HK-2 (cell line): ENCODE measurements around the gene USP10.

ENCODE experiments used
- DNase-seq: peaks from one replicate; pipeline ENCODE4 v3.0.0-alpha.2; 2018; ENCODE audit not compliant: unreplicated experiment

Gene USP10, protein sequence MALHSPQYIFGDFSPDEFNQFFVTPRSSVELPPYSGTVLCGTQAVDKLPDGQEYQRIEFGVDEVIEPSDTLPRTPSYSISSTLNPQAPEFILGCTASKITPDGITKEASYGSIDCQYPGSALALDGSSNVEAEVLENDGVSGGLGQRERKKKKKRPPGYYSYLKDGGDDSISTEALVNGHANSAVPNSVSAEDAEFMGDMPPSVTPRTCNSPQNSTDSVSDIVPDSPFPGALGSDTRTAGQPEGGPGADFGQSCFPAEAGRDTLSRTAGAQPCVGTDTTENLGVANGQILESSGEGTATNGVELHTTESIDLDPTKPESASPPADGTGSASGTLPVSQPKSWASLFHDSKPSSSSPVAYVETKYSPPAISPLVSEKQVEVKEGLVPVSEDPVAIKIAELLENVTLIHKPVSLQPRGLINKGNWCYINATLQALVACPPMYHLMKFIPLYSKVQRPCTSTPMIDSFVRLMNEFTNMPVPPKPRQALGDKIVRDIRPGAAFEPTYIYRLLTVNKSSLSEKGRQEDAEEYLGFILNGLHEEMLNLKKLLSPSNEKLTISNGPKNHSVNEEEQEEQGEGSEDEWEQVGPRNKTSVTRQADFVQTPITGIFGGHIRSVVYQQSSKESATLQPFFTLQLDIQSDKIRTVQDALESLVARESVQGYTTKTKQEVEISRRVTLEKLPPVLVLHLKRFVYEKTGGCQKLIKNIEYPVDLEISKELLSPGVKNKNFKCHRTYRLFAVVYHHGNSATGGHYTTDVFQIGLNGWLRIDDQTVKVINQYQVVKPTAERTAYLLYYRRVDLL

GRCh38 chr16:84699712-84700445 lies at the start of gene USP10:
TSS of gene USP10 (plus strand) at chr16:84700000. CDS start at chr16:84700091, 91 bp downstream.
- DNase-seq: peak; percentile 84

- DNase-seq: peak; percentile 37
Observed at GRCh38 chr16:84650062-84650991, 49.5 kb upstream of the USP10 start.

DNA sequence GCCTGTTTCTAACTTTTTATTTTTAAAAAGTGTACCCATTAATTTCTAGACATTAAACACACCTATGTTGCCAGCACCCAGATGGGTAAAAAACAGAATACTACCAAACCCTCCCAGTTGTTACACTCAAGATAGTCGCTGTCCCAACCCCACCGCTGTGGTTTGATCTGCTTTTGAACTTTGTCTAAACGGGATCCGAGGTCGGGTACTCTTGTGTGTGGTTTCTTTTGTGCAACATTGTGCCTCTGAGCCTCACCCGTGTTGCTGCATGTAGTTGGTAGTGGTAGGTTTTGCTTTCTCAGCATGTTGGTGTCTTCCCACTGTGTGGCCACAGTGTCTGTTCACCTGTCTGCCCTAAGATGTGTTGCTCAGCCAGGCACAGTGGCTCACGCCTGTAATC lies 47.2 kb upstream of the USP10 start:
- no peak for DNase-seq

DNA sequence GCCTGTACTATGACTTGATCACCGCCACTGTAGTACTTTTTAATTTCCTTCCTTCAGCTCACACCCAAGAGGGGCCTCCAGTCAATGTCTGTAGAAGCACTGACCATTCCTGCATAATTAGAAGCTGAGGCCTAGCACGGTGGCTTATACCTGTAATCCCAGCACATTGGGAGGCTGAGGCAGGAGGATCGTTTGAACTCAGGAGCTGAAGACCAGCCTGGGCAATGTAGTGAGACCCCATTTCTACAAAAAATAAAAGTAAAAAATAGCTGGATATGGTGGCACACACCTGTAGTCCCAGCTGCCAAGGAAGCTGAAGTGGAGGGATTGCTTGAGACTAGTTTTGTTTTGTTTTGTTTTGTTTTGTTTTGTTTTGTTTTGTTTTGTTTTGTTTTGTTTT lies 45.6 kb upstream of the USP10 start:
- no peak for DNase-seq

DNA sequence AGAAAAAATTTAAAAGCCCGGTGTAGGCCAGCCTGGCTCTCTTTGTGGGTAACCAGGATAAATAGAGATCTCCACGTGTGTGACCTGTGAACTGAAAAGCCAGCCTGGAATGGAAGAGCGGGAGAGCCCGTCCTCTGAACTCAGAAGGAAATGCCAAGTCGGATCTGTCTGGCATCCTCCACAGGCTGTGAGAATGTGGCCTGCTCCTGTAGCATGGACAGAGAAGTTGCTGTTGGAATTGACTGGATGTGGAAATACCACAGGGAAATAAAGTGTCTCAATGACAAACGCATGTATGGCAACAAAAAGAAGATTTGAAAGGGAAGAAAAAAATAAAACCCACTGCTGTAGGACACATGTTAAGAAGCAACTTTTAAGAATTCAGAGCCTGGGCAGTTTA lies 44.8 kb upstream of the USP10 start:
- DNase-seq: no peak

GRCh38 chr16:84656649-84657048 lies 43.2 kb upstream of the USP10 start:
- no peak for DNase-seq

DNA sequence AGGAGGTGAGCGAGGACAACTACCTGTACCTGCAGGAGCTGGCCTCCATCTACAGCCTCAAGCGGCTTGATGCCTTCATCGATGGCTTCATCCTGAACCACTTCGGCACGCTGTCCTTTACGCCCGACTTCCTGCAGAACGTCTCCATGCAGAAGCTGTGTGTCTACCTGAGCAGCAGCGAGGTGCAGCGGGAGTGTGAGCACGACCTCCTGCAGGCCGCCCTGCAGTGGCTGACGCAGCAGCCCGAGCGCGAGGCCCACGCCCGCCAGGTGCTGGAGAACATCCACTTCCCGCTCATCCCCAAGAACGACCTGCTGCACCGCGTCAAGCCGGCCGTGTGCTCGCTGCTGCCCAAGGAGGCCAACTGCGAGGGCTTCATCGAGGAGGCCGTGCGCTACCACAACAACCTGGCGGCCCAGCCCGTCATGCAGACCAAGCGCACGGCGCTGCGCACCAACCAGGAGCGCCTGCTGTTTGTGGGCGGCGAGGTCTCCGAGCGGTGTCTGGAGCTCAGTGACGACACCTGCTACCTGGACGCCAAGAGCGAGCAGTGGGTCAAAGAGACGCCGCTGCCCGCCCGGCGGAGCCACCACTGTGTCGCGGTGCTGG lies 42.5 kb upstream of the USP10 start:
- no peak for DNase-seq

DNA sequence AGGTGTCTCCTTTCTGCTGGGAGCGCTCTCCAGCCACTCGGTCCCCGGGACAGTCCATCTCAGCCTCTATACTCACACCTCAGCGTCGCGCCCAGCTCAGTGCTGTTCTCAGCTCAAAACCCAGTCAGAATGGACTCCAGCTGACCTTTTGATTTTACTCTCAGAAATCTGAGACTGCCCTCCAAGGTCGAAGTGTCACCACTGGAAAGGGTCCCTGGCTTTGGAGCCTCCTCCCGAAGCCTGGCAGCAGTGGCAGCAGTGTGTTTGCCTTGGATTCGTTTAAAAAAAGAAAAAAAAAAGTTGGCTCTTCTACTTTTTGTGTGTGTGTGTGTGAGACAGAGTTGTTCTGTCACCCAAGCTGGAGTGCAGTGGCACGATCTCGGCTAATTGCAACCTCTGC lies 41.1 kb upstream of the USP10 start:
- DNase-seq: no peak

DNA sequence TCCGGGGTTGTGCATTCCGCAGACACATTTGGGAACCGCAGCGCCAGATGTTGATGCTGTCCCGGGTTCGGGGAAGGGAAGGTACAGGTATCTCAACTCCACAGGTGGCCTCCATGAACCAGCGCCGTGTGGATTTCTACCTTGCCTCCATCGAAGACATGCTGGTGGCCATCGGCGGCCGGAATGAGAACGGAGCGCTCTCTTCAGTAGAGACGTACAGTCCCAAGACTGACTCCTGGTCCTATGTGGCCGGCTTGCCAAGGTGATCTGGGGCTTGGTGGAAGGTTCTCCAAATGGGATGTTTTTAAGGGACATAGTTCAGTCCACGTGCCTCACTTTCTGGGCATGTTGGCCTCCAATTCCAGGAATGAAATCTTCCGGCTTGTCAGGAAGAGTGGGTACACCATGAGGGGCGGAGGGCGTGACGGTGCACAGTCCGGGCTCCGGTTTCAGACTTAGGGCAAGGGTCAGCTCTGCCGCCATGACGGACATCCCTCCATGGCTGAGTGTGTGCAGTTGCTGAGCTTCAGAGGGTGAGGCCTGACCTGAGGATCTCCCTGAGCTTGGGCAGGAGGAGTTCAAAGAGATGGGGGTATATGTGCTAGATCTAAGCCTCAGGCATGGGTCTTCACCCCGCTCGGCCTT lies 40.0 kb upstream of the USP10 start:
- DNase-seq: no peak

GRCh38 chr16:84660973-84661372 lies 38.8 kb upstream of the USP10 start:
- DNase-seq: no peak

DNA sequence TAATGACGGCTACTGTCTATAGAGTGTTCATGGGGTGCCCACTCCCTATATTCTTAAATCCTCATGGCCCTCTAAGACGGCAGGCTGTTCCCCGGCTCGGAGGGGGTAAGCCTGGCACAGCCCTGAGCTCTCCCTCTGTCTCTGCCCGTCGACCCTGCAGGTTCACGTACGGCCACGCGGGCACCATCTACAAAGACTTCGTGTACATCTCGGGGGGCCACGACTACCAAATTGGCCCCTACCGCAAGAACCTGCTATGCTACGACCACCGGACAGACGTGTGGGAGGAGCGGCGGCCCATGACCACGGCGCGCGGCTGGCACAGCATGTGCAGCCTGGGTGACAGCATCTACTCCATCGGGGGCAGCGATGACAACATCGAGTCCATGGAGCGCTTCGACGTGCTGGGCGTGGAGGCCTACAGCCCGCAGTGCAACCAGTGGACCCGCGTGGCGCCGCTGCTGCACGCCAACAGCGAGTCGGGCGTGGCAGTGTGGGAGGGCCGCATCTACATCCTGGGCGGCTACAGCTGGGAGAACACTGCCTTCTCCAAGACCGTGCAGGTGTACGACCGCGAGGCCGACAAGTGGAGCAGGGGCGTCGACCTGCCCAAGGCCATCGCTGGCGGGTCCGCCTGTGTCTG lies 38.3 kb upstream of the USP10 start:
- DNase-seq: no peak

DNA sequence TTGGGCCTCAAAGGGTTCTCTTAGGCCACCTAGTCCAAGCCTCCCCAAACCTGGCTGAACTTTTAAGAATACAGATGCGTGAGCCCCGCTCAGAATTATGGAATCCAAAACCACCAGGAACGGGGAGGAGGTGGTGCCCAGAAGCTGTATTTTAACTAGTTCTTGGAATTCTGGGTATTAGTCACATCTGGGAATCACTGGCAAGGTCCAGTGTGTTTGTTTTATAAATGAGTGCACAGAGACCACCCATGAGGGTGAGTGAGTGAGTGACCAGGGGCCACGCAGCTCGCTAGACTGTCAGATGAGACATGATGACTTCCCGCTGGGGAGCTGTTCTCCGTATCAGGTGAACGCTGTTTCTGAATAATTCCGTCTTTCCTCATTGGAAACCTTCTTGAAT lies 37.3 kb upstream of the USP10 start:
- DNase-seq: no peak

DNA sequence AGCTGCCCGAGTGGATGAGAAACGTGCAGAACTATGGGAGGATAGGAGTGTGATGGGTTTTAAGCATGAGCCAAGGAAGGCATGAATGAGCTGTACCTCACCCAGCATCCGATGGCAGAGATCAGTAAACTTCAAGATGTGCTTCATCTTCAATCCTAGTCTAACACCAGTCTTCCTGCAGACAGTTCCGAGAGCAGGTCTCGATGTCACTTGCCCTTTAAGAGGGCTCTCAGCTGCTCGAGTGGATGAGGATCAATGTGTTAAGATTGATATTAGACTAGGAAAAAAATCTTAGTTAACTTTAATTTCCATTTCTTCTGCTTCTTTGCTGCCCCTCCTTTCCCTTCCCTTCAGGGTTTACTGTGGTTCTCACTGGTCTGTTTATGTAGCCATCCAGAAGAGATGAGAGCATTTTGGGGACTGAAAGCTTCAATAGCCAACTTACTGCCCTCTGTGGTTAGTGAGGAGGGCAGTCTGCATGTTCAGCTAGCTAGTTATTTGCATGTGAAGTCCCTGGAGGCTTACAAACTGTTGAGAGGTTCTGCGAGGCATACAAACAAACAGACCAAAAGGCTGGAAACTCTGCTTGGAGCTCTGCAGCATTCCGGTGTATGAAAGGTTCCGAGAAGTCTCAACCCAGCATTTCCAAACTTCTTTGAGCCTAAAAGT lies 36.2 kb upstream of the USP10 start:
- no peak for DNase-seq

DNA sequence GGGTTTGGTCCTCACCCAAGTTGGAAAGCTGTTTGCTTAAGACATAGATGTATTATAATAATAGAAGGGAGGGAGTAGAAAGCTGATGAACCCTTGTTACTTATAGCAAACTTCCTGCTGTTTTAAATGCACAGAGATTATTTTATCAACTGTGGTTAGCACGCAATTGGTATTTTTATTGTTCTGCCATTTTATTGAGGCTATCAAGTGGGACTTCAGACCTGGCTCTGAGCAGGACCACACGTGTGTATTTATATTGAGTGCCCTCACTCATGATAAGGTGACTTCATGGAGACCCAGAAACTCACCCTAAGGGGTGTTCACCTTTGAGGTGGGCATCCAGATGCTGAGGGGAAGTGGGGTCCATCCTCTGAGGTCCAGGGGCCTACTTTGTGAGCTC lies 34.4 kb upstream of the USP10 start:
- no peak for DNase-seq

- no peak for DNase-seq
Observed at GRCh38 chr16:84665843-84666242, 34.0 kb upstream of the USP10 start.

DNA sequence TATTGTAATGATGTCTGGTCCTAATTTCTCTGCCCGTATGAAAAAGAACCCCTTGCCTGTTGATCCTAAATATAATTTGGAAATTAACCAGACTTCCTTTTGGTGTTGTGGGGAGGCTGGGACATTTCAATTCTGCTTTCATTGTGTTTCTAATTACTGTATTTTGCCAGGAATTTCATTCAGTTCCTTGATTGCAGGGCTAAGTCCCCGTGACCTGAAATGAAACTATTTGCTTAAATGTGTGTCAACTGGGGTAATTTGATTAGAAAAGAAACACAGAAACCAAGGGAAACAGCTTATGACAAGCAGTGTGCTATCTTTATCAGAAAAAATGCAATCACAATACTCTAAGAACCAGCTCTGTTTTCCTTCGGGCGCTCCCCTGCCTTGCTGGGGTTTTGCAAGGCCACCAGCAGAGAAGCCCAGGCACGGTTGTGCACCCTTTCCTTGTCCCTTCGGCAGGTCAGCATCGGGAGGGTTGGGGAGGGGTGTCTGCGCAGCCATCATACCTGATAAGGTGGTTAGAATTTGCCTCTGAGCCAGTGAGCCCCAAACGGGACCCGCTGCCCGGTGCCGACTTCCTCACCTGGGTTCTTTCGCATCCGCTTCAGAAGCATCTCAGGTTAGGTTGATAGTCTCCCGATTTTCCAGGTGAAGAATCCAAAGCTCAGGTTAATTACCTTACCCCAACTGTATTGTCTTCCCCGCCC lies 32.0 kb upstream of the USP10 start:
- no peak for DNase-seq

GRCh38 chr16:84670063-84670462 lies 29.7 kb upstream of the USP10 start:
- DNase-seq: no peak

DNA sequence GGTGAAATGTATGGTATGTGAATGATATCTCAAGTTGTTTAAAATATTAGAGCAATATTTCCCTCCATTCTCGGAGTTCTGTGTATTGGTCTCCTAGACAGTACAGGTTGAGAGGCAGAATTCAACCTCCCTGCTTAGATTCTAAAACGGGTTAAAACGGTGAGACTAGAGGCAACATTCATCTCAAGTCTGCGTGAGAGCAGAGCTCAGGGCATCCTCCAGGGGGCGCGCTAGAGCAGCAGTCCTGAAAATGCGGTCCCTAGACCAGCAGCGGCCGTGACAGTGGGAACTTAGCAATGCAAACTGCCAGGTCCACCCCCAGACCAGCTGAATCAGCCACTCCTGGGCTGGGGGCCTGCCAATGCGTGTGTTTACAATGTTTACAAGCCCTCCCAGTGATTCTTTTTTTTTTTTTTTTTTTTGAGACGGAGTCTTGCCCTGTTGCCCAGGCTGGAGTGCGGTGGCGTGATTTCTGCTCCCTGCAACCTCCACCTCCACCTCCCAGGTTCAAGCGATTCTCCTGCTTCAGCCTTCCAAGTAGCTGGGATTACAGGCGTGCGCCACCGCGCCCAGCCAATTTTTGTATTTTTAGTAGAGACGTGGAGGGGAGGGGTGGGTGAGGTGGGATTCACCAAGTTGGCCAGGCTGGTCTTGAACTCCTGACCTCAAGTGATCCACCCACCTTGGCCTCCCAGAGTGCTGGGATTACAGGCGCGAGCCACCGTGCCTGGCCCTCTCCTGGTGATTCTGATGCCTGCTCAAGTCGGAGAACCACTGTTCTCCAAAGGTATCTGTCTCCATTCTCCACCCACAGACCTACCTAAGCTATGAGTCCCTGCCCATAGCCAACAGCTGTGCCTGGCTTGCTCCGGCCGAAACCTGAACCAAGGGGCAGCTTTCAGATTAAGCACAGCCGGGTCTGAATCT lies 27.3 kb upstream of the USP10 start:
- DNase-seq: peak; percentile 86
